HepG2 (cell line): ENCODE measurements around the gene PRRT1. TPM values are rescaled to one million over a fixed set of nuclear protein-coding genes. Genes with fewer than 3 reads are reported as not detected.

Experiments used
- BORCS8-MEF2B ChIP-seq: sonication (generic); formaldehyde crosslinking; IDR thresholded peaks from 2 replicates; pipeline ENCODE4 v1.8.0; 2022; ENCODE audit warnings: mild to moderate bottlenecking, missing genetic modification reagents
- CTCF ChIP-seq: sonication (generic); formaldehyde crosslinking; IDR thresholded peaks from 2 replicates; pipeline ENCODE4 v1.5.0; 2020; ENCODE audit warnings: mild to moderate bottlenecking, missing genetic modification reagents, moderate library complexity
- EP300 ChIP-seq, 3 experiments: sonication (generic) in 1 of 3; formaldehyde crosslinking in 1 of 3; IDR thresholded peaks; 2 replicates each; pipeline versions ENCODE4 v1.5.1 to v1.6.1; 2011 to 2020; ENCODE audit warnings: low read depth in 2 of 3, low read length in 2 of 3, borderline replicate concordance in 1 of 3, improper control_type of control experiment in 1 of 3, mild to moderate bottlenecking in 1 of 3, missing genetic modification reagents in 1 of 3, moderate library complexity in 1 of 3
- MNT ChIP-seq: fragments of 450-650 bp; IDR thresholded peaks from 2 replicates; pipeline ENCODE4 v1.6.1; 2016
- NFE2L1 ChIP-seq: sonication (generic); formaldehyde crosslinking; IDR thresholded peaks from 2 replicates; pipeline ENCODE4 v1.4.0; 2020; ENCODE audit warnings: missing genetic modification reagents, mild to moderate bottlenecking, borderline replicate concordance
- NFYB ChIP-seq: sonication (generic); formaldehyde crosslinking; IDR thresholded peaks from 2 replicates; pipeline ENCODE4 v1.4.0; 2020; ENCODE audit warnings: missing genetic modification reagents
- PCBP2 ChIP-seq: fragments of 200-400 bp; formaldehyde crosslinking; optimal IDR thresholded peaks from 2 replicates; pipeline ENCODE3; 2018; ENCODE audit warnings: low read length, low read depth; ENCODE audit not compliant: poor library complexity, severe bottlenecking
- POLR2G ChIP-seq: fragments of 200-400 bp; formaldehyde crosslinking; IDR thresholded peaks from 2 replicates; pipeline ENCODE4 v1.6.1; 2018; ENCODE audit warnings: mild to moderate bottlenecking, low read depth, low read length, moderate library complexity
- SAP130 ChIP-seq: IDR thresholded peaks from 2 replicates; pipeline ENCODE4 v1.6.1; 2016; ENCODE audit warnings: low read depth
- STAG1 ChIP-seq: sonication (generic); formaldehyde crosslinking; IDR thresholded peaks from 2 replicates; pipeline ENCODE4 v1.4.0; 2020; ENCODE audit warnings: missing genetic modification reagents
- ZBTB34 ChIP-seq: sonication (generic); formaldehyde crosslinking; IDR thresholded peaks from 2 replicates; pipeline ENCODE4 v1.8.0; 2022; ENCODE audit warnings: mild to moderate bottlenecking, missing genetic modification reagents
- ZBTB44 ChIP-seq: sonication (generic); formaldehyde crosslinking; IDR thresholded peaks from 2 replicates; pipeline ENCODE4 v1.4.0; 2020; ENCODE audit warnings: missing genetic modification reagents
- ZNF333 ChIP-seq: sonication (generic); formaldehyde crosslinking; IDR thresholded peaks from 2 replicates; pipeline ENCODE4 v1.4.0; 2020; ENCODE audit warnings: mild to moderate bottlenecking, missing genetic modification reagents, borderline replicate concordance
- ZNF567 ChIP-seq: sonication (generic); formaldehyde crosslinking; IDR thresholded peaks from 2 replicates; pipeline ENCODE4 v1.8.1; 2023; ENCODE audit warnings: mild to moderate bottlenecking, missing genetic modification reagents, borderline replicate concordance
- ZNF687 ChIP-seq: sonication (generic); formaldehyde crosslinking; IDR thresholded peaks from 2 replicates; pipeline ENCODE4 v1.5.1; 2020; ENCODE audit warnings: mild to moderate bottlenecking, missing genetic modification reagents, moderate library complexity
- ZNF816 ChIP-seq: sonication (generic); formaldehyde crosslinking; IDR thresholded peaks from 2 replicates; pipeline ENCODE4 v1.8.0; 2022; ENCODE audit warnings: missing genetic modification reagents, mild to moderate bottlenecking, borderline replicate concordance
- polyA plus RNA-seq, 8 experiments: library from polyadenylated mRNA; depleted of rRNA in 3 of 8; stranded (reverse) in 7 of 8; unstranded in 1 of 8; fragments of >200 nt; fragmentation: Illumina TruSeq in 4 of 8; extraction: Trizol in 4 of 8; gene quantifications; 2 replicates each; pipeline versions ENCODE4 v1.2.1 to v1.2.3, GENCODE V29; 2011 to 2016; ENCODE audit warnings: low read depth in 4 of 8, missing spikeins in 1 of 8, mixed read lengths in 1 of 8; ENCODE audit not compliant: insufficient read depth in 1 of 8
- total RNA-seq, 5 experiments: library from RNA; depleted of rRNA; stranded (reverse); fragments of >200 nt; fragmentation: Illumina TruSeq; extraction: Trizol; gene quantifications; 2 replicates each; pipeline ENCODE4 v1.2.3, GENCODE V29; 2016; ENCODE audit warnings: low read depth in 1 of 5

PRRT1 gene
- total and polyA plus RNA-seq, 2 of the 13 experiments (the other 11 are each of a cell fraction or from before 2014, with no cell fraction given) = 0.64 to 1.4 TPM

- 0 out of 2 replicates have a peak, but pooled peaks have one; percentile 21 for TF ChIP-seq BORCS8-MEF2B (CRISPR knock-in tag)
- TF ChIP-seq NFE2L1 (CRISPR knock-in tag) = no peak
- TF ChIP-seq STAG1 (CRISPR knock-in tag) = peak; percentile 58
- no peak for TF ChIP-seq ZBTB44 (CRISPR knock-in tag)
- no peak for TF ChIP-seq ZBTB34
- peak in 1 of 2 experiments; percentile 11; a peak in 1 of 4 replicates for TF ChIP-seq EP300 (IDR thresholded peaks at IDR 0.05; ENCODE audit: low read depth in 2 of 2, low read length in 2 of 2)
- TF ChIP-seq EP300 (CRISPR knock-in tag; IDR thresholded peaks at IDR 0.05; ENCODE audit: borderline replicate concordance) = 0 out of 2 replicates have a peak, but pooled peaks have one; percentile 21
- TF ChIP-seq NFYB (CRISPR knock-in tag) = no peak
- TF ChIP-seq PCBP2 = no peak
- peak; percentile 53; the same call in 1 of the 2 replicates for TF ChIP-seq SAP130 (CRISPR knock-in tag)
- peak; percentile 65 for TF ChIP-seq CTCF
- TF ChIP-seq MNT = no peak; the same call in 1 of the 2 replicates
- TF ChIP-seq ZNF567 (CRISPR knock-in tag) = no peak
- no peak; the same call in 1 of the 2 replicates for TF ChIP-seq ZNF687 (CRISPR knock-in tag)
- peak; percentile 27; the same call in 1 of the 2 replicates for TF ChIP-seq POLR2G
- no peak for TF ChIP-seq ZNF333 (CRISPR knock-in tag)
- TF ChIP-seq ZNF816 (CRISPR knock-in tag) = no peak
These were observed 38.1 kb downstream of the PRRT1 start (continued) for GRCh38 chr6:32113386-32114352.
